Posterior vena cava (tissue), 2 donors: ENCODE results near the gene KIR3DL3. TPM values are rescaled to one million over a fixed set of nuclear protein-coding genes. Genes with fewer than 3 reads are reported as not detected.
"Not testable (repeated sequence)": the region's sequence is repeated elsewhere in the genome, so short reads cannot be mapped to it uniquely, and the experiment has no call there.

ENCODE experiments used
- DNase-seq: peaks from one replicate; pipeline ENCODE4 v3.0.0-alpha.2; 2020; ENCODE audit warnings: low spot score
- intact Hi-C, 2 donors: fragments of 100-400 bp; cut with DNase I; formaldehyde crosslinking; loops; one replicate each; pipeline versions ENCODE4 v1.14.1 to v1.14.2; 2022 to 2023
- long read RNA-seq, 2 donors: library from polyadenylated mRNA; unstranded; transcript quantifications; one replicate each; pipeline ENCODE4 v2.0.0, GENCODE V29; 2020 to 2021
- total RNA-seq, 2 donors: library from RNA; stranded (reverse); fragmentation: NEBNext Ultra II Directional; extraction: Animal tissue kit (Norgen Biotek cat#: 25700); gene quantifications; one replicate each; pipeline ENCODE4 v1.2.1, GENCODE V29; 2021
- donor health status: DM: yes; HTN: yes; CAD: no.
- donor health status: DM: yes; HTN: yes; CAD: no.

KIR3DL3 gene
- not detected for total RNA-seq
- long read RNA-seq, donor 1, result 0 reads
- long read RNA-seq, donor 2, result 0 reads

GRCh38 chr19:54724142-54724541 lies at the start of gene KIR3DL3:
TSS of gene KIR3DL3 (plus strand) at chr19:54724442. CDS start at chr19:54724497, 55 bp downstream.
- intact Hi-C loops, result no loop called here

DNA sequence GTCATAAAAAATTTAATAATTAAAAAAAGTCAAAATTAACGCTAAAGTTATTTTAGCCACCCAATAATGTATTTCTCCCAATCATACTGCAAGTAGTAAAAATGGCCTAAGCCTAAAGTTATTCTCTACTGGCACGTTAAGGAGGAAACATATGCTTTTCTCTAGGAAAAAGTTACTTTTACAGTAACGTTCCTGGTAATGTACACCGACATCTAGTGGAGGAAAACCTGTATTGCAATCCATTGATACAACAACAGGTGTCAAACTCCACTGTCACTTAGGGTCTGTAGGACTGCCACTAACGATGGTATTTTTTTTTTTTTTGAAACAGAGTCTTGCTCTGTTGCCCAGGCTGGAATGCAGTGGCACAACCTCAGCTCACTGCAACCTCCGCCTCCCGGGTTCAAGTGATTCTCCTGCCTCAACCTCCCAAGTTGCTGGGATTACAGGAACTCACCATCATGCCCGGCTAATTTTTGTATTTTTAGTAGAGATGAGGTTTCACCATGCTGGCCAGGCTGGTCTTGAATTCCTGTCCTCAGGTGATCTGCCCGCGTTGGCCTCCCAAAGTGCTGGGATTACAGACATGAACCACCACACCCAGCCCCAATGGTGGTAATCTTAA lies 47.9 kb upstream of the KIR3DL3 start:
- intact Hi-C loops, DNase-seq: not testable (repeated sequence)

More at GRCh38 chr19:54724142-54724541, at the start of gene KIR3DL3:
- no peak for DNase-seq

DNA sequence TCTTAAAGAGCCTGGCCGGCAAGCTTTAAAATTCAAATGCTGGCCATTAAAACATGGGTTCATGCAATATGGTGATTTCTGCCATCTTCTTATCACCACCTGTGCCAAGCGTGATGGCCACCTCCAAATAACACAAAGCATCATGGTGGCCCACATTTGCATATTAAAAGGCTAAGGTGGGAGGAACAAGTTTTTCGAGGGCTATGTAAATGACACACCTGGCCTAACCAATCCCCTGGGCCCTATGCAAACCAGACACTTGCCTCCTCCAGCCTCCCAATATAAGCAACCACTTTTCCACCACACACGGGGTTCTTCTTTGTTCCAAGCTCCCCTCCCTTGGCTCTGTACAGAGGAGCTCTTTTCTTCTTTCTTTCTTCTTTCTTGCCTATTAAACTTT lies 47.0 kb upstream of the KIR3DL3 start:
- DNase-seq, result no peak
- intact Hi-C loops, result no loop called here

DNA sequence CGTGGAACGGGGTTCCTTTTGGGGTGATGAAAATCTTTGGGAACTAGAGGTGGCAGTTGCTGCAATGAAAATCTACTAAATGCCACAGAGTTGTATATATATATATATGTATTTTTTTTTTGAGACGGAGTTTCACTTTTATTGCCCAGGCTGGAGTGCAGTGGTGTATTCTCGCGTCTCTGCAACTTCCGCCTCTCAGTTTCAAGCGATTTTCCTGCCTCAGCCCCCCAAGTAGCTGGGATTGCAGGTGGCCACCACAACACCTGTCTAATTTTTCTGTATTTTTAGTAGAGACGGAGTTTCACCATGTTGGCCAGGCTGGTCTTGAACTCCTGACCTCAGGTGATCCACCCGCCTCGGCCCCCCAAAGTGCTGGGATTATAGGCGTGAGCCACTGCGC lies 42.6 kb upstream of the KIR3DL3 start:
- DNase-seq, intact Hi-C loops: not testable (repeated sequence)

DNA sequence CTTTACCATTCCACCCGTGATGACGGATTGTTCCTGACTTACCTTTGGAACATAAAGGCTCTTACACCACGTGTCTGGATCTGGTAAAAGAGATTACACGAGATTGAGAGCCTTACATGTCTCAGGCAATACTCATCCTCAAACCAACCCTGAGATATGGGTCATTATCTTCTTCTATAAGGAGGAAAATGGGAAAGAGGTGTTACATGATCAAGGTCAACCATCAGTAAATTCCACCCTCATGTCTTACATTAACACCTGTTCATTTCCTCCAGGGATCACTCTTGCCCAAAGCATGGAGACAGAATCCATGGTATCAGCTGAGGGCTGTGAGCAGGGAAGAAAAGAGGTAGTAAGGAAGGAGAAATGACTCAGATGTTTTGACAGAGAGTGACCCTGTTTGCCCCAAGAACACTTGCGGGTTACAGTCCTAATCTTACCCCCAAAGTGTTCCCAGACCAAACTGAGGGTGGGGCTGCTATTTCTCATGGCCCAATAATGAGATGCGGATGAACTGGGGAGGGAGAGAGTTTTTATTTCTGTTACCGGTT lies 41.9 kb upstream of the KIR3DL3 start:
- intact Hi-C loops, result no loop called here
- DNase-seq, result no peak

DNA sequence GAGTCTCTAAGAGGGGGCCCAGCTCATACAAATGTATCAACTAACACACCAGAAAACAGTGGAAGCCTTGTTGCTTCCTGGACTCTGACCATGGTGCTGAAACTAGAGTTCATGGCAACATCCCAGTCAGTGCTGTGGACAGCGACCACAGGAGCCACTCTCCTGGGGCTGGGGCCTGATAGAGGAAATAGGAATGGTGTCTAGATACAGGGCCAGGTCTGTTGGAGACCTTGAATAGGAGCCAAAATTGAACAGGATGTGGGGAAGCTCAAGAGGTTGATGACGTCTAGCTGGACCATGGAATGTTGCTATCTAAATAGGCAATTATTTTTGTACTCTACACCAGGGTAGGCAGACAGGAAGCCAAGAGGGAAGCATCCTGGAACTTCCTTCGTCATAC lies 39.7 kb upstream of the KIR3DL3 start:
- no peak for DNase-seq
- intact Hi-C loops, result no loop called here

GRCh38 chr19:54691582-54692297 lies 32.5 kb upstream of the KIR3DL3 start:
- DNase-seq, result no peak
- intact Hi-C loops, result no loop called here

- intact Hi-C loops, result no loop called here
- no peak for DNase-seq
These were observed 32.0 kb upstream of the KIR3DL3 start for GRCh38 chr19:54692298-54692615.

DNA sequence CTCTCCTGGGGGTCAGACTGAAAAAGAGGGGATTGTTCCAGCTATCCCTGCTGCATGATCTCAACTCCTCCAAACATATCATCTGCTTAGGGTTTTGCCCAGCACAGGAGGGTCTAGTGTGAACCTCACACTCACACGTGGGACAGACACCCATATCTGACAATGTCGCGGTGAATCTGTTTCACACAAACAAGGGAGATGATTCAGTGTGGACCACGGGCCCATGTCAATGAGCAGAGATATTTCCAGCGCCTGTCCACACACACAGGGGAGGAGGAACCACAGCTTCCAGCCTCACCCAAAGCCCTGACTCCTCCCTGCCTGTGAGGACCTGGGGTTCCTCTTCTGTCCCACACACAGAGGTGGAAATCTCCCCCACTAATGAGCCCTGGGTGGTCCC lies 29.6 kb upstream of the KIR3DL3 start:
- intact Hi-C loops, result no loop called here
- no peak for DNase-seq

- intact Hi-C loops, result no loop called here
- no peak for DNase-seq
These were observed 28.1 kb upstream of the KIR3DL3 start for GRCh38 chr19:54696117-54696548.

GRCh38 chr19:54696766-54697165 lies 27.5 kb upstream of the KIR3DL3 start:
- intact Hi-C loops, result no loop called here
- no peak for DNase-seq

DNA sequence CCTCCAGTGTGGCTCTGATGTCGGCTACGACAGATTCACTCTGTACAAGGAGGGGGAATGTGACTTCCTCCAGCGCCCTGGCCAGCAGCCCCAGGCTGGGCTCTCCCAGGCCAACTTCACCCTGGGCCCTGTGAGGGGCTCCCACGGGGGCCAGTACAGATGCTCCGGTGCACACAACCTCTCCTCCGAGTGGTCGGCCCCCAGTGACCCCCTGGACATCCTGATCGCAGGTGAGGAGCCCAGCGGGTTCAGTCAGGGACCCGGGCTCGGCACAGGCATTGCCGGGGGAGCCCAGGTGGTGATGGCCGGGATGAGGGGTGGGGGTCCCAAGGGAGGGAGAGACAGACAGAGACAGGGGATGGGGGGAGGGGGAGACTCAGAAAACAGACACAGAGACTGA lies 26.5 kb upstream of the KIR3DL3 start:
- DNase-seq, intact Hi-C loops: not testable (repeated sequence)

GRCh38 chr19:54704928-54705327 lies 19.3 kb upstream of the KIR3DL3 start:
- intact Hi-C loops, result no loop called here

GRCh38 chr19:54707962-54708361 lies 16.3 kb upstream of the KIR3DL3 start:
- intact Hi-C loops, result no loop called here
- no peak for DNase-seq

More at GRCh38 chr19:54704928-54705327, 19.3 kb upstream of the KIR3DL3 start:
- DNase-seq, result peak; percentile 74

DNA sequence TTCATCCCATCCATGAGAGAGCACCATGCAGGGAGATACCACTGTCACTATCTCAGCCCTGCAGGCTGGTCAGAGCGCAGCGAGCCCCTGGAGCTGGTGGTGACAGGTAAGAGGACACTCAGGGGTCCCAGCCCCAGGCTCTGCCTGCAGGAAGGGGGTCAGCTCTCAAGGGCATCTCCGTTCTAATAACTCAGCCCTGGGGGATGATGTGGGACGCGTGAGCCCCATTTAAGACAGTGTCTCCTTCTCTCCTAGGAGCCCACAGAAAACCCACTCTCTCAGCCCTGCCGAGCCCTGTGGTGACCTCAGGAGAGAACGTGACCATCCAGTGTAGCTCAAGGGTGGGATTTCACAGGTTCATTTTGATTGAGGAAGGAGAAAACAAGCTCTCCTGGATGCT lies 15.5 kb upstream of the KIR3DL3 start:
- intact Hi-C loops, result no loop called here
- no peak for DNase-seq

DNA sequence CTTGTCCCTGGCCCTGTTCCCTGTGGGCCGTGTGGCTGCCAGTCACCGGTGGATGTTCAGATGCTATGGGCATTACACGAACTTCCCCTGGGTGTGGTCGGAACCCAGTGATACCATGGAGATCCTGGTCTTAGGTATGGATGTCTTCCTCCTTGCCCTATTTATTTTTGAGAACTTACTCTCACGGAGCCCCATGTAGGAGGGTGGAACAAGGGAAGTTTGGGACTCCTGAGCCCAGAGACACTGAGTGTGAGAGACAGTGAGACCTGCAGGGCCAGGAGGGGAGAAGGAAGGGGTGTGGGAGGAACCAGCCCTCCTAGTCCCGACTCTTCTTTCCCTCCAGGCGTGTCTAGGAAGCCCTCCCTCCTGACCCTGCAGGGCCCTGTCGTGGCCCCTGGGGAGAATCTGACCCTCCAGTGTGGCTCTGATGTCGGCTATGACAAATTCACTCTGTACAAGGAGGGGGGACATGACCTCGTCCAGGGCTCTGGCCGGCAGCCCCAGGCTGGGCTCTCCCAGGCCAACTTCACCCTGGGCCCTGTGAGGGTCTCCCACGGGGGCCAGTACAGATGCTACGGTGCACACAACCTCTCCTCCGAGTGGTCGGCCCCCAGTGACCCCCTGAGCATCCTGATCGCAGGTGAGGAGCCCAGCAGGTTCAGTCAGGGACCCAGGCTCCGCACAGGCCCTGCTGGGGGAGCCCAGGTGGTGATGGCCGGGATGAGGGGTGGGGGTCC lies 14.9 kb upstream of the KIR3DL3 start:
- no peak for DNase-seq
- intact Hi-C loops, result no loop called here

DNA sequence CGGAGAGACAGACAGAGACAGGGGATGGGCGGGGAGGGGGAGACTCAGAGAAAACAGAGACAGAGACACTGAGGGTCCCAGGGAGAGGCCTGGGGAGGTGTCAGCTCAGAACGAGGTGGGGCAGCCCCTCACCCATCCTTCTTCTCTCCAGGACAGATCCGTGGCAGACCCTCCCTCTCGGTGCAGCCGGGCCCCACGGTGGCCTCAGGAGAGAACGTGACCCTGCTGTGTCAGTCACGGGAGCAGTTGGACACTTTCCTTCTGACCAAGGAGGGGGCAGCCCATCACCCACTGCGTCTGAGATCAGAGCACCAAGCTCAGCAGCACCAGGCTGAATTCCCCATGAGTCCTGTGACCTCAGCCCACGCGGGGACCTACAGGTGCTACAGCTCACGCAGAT lies 14.3 kb upstream of the KIR3DL3 start:
- intact Hi-C loops, DNase-seq: not testable (repeated sequence)

DNA sequence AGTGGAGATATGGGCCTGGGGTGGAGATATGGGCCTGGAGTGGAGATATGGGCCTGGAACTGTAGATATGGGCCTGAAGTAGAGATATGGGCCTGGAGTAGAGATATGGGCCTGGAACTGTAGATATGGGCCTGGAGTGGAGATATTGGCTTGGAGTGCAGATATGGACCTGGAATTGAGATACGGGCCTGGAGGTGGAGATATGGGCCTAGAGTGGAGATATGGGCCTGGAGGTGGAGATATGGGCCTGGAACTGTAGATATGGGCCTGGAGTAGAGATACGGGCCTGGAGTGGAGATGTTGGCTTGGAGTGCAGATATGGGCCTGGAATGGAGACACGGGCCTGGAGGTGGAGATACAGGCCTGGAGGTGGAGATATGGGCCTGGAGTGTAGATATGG lies 402 bp downstream of the KIR3DL3 start:
- no peak for DNase-seq
- intact Hi-C loops, result no loop called here

DNA sequence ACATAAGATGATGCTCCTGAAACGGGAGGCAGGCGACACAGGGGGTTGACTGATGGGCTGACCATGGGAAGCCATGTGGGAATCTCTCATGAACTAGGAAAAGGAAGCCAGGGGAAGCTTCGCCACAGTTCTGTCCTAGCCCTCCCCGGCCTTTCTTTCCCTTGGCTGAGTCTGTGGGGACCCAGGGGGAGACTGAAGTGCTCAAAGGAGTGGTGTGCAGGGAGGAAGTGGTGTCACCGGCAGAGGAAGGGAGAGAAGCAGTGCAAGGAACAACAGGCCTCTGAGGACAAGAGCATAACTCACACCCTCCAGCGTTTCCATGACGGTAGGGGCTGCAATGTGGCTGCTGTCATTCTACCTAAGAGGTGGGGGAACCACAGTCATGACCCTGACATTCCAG lies 1.1 kb downstream of the KIR3DL3 start:
- DNase-seq, result no peak
- intact Hi-C loops, result no loop called here

GRCh38 chr19:54727562-54727961 lies 3.3 kb downstream of the KIR3DL3 start:
- intact Hi-C loops, result no loop called here

More at GRCh38 chr19:54727562-54727961, 3.3 kb downstream of the KIR3DL3 start:
- no peak for DNase-seq
